Stimulated activated CD4-positive, alpha-beta T cell treated with anti-CD3 and anti-CD28 coated beads, Interleukin-1b, Interleukin-23, amount 100 ng/mL, for 48 hours (primary cell): Measurements from ENCODE around the gene FOXO6.

Source experiments
- DNase-seq: peaks from one replicate; pipeline ENCODE4 v3.0.0-alpha.2; 2020

The FOXO6 gene

DNA sequence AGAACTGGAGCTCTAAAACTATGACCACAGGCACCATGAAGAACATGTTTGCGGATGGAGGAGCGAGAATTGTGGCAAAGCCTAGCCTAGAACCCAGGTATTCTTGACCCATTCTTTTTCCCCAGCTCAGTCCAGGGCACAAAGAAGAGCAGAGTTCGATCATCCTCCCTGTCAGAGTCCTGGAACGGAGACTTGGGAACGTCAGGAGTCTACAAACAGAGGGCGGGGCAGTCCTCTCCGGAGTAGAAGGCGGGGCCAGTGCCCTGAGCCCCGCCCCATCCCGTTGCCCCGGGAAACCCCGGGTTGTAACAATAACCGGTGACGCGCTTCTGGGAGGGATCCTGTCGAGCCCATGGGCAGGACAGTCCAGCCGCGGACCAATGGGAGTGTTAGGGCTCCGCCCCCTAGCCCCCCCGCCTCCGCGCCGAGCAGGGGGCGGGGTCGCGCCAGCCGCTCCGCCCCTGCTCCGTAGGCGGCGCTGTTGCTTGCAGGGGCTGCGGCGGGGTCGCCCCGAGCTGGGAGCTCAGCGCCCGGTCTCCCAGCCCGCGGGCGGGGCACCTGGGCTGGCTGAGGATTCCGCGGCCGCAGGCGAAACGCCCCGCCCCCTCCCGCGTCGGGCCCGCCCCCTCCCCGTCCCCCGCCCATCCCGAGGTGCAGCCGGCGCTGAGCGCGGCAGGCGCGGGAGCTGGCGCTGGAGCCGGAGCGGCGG, at the start of gene FOXO6:
Gene FOXO6, plus strand, starts transcription at position 649 of the 709 bp plus-strand sequence.
- peak; percentile 92 for DNase-seq

DNA sequence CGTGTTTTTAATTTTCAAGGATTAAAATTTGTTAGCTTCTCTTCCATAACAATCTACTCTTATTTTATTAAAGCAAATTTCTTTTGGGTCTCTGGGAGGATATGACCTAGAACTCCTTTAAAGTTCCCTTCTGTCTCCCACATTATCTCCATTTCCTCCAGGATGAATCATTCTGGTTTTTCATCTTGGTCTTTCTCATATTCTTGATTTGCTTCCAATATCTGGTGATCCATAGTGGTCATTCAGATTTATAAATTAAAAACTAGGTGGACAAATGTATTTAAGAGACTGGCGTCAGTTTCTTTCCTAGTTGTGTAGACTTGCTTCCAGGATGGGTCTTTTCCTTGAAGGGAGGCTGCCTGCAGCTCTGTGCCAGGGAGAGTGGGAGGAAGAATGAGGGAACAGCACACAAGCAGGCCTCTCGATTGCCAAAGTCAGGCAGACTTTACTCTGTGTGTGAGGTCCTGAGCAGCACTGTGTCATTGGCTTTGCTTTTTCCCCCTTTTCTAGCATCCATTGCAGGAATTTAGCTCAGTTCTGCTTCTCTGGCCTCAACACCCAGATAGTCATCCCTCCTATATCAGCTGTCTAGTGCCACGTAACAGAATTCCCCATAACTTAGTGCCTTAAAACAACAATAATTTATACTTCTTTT, 48.1 kb upstream of the FOXO6 start:
- DNase-seq, result no peak

DNA sequence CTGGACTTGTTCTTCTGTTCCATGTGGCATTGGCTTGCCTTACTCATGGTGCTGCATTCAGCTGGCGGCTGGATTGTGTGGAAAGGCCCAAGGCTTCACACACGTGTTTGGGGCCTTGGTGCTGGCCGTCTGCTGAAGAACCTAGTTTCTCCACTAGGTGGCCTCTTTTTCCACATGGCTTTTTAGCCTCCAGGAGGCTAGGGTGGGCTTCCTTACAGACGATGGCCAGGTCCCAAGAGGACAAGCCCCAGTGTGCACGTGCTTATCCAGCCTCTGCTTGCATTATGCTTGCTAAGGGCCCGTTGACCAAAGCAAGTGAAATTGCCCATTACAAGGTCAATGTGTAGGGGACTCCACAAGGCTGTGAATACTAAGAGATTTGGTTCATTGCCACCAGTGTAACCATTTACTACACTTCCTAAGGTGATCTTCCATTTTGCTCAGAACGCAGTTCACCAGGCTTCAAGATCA, 47.5 kb upstream of the FOXO6 start:
- no peak for DNase-seq

GRCh38 chr1:41314376-41315145, 46.7 kb upstream of the FOXO6 start:
- DNase-seq, result no peak

DNA sequence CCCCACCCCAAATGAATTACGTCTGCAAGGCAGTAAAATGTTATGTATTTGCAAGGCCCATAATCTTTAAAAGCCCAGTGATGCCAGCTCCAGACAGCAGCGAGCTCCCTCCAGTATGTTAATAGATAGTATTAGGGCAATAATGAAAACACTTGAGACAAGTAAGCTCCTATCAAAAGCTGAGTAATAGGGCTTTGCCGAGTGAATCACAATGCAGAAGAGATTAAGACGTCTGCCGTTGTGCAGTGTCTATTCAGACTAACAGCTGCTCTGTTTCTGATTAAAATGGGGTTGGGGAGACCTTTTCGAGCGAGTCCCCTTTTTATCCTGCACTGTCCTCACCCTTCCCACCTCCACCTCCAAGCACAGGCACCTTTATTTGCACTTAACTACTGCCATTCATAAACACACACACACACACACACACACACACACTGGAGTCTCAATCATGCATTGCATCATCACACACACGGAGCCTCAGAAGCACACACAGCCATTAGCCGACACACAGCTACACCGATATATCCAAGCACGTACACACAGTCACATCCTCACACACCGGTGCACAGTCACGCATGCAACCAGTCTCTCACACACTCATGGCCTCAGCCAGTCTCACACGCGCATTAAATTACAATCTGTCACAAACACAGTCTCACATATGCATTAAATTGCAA, 46.0 kb upstream of the FOXO6 start:
- no peak for DNase-seq

GRCh38 chr1:41315871-41316270, 45.4 kb upstream of the FOXO6 start:
- no peak for DNase-seq

- DNase-seq, result no peak
Measured at GRCh38 chr1:41317361-41317760, 43.9 kb upstream of the FOXO6 start.

- no peak for DNase-seq
Measured at GRCh38 chr1:41318135-41318534, 43.1 kb upstream of the FOXO6 start.

- no peak for DNase-seq
Measured at GRCh38 chr1:41319106-41319755, 42.0 kb upstream of the FOXO6 start.

GRCh38 chr1:41319807-41320711, 41.2 kb upstream of the FOXO6 start:
- DNase-seq, result no peak

- no peak for DNase-seq
Measured at GRCh38 chr1:41320895-41321676, 40.1 kb upstream of the FOXO6 start.

- DNase-seq, result no peak
Measured at GRCh38 chr1:41322101-41322661, 39.1 kb upstream of the FOXO6 start.

- peak; percentile 34 for DNase-seq
Measured at GRCh38 chr1:41322835-41323234, 38.4 kb upstream of the FOXO6 start.

GRCh38 chr1:41323243-41323642, 38.0 kb upstream of the FOXO6 start:
- no peak for DNase-seq

DNA sequence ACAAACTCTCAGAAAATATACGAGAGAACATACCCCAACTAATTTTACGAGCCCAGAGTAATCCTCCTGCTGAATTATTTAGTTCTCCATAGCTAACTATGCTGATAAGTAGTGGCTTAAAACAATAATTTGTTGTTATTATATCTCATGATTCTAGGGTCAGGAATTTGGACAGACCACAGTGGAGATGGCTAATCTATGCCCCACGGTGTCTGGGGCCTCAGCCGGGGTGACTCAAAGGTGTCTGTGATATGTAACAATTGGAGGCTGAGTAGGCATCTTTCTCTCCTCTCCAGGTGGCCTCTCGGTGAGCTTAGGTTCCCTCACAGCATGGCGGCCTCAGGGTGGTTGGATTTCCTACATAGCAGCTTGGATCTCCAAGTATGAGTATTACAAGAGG, 35.4 kb upstream of the FOXO6 start:
- DNase-seq, result no peak

DNA sequence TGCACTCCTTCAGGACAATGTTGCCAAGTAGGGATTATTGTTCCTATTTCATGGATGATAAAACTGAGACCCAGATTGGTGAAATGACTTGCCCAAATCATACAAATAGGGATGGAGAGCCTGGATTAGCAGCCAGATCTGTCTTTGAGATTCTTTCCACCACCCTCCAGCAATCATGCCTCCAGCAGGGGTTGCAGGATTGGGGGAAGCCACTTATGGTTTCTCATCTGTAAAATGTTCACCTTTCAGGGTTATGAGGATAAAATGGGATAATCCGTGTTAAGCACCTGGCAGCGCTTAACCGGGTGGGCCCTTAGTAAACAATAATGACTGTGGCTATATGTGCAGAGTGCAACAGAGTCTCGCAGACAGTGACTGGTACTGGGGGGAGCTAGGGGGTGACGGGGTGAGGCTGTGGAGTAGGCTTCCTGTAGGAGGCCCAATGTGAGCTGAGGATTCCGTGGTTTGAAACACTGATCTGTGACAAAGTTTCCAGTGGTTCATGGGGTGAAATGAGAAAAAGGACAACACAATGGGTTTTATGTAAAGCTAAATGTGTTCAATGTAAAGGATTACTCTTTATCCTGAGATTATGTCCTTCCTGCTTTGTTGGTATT, 33.7 kb upstream of the FOXO6 start:
- DNase-seq, result no peak

- no peak for DNase-seq
Measured at GRCh38 chr1:41328001-41328615, 33.1 kb upstream of the FOXO6 start.

DNA sequence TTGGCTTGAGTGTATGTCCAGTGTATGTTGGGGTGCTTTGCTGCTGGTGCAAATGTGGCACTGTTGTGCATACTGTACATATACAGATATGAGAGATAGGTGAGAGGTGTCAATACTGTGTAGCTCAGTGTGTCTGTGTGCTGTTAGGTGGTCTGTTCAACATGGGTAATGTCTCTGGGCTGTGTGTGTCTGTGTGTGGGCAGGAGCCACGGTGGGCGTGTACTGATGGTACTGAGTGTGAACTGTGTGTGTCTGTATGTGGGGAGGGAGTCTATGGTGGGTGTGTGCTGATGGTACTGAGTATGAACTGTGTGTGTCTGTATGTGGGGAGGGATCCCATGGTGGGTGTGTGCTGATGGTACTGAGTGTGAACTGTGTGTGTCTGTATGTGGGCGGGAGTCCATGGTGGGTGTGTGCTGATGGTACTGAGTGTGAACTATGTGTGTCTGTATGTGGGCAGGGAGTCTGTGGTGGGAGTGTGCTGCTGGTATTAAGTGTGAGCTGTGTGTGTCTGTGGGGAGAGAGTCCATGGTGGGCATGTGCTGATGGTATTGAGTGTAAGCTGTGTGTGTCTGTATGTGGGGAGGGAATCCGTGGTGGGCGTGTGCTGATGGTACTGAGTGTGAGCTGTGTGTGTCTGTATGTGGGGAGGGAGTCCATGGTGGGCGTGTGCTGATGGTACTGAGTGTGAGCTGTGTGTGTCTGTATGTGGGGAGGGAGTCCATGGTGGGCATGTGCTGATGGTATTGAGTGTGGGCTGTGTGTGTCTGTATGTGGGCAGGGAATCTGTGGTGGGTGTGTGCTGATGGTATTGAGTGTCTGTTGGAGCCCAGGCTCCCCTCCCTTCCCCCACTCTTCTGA, 32.2 kb upstream of the FOXO6 start:
- DNase-seq, result no peak
